Caco-2 (cell line): ENCODE results near the gene TSC22D4. TPM values are rescaled to one million over a fixed set of nuclear protein-coding genes. Genes with fewer than 3 reads are reported as not detected.

Source experiments
- BruUV-seq: library from RNA; stranded (reverse); fragments of 400-500 nt; replicated peaks from 2 replicates; lab custom pipeline; 2021; lab: Mats Ljungman, UMichigan
- CTCF ChIA-PET: fragments of 300-600 bp; sonication (Branson Sonifier 250); formaldehyde crosslinking; loops from one replicate; lab custom pipeline; 2022; ENCODE audit warnings: antibody characterized with exemption; lab: Charles Lee
- POLR2A ChIA-PET: fragments of 300-600 bp; sonication (Branson Sonifier 250); formaldehyde crosslinking; loops from one replicate; lab custom pipeline; 2022; ENCODE audit warnings: antibody characterized with exemption; lab: Charles Lee
- DNase-seq, 2 experiments: peaks; one replicate each; pipeline versions ENCODE4 v3.0.0 to v3.0.0-alpha.2; 2020 to 2022
- H3K27me3 ChIP-seq: replicated peaks from 2 replicates; pipeline ENCODE4 v1.6.0; 2011; ENCODE audit warnings: low read length; ENCODE audit not compliant: control insufficient read depth, insufficient read depth
- H3K36me3 ChIP-seq: 2 replicates; pipeline ENCODE4 v1.5.1; 2011; ENCODE audit warnings: low read length; ENCODE audit not compliant: control insufficient read depth, insufficient read depth
- H3K4me1 ChIP-seq: fragments of 250-450 bp; sonication (Bioruptor Pico); 2 replicates; pipeline ENCODE4 v1.5.1; 2020; ENCODE audit warnings: mild to moderate bottlenecking
- H3K4me3 ChIP-seq: 2 replicates; pipeline ENCODE4 v1.5.1; 2011; ENCODE audit warnings: low read depth, mild to moderate bottlenecking, control low read depth, low read length
- H3K9me3 ChIP-seq: fragments of 250-450 bp; sonication (Bioruptor Pico); 2 replicates; pipeline ENCODE4 v1.5.1; 2020; ENCODE audit warnings: mild to moderate bottlenecking, moderate library complexity
- H3K27ac Mint-ChIP-seq: one replicate; pipeline ENCODE4 v1.8.0; 2022; ENCODE audit warnings: mixed read lengths; ENCODE audit not compliant: unreplicated experiment
- H3K27me3 Mint-ChIP-seq: one replicate; pipeline ENCODE4 v1.8.0; 2022; ENCODE audit warnings: mixed read lengths; ENCODE audit not compliant: insufficient read depth, unreplicated experiment
- H3K36me3 Mint-ChIP-seq: one replicate; pipeline ENCODE4 v1.8.0; 2022; ENCODE audit warnings: mild to moderate bottlenecking, mixed read lengths; ENCODE audit not compliant: insufficient read depth, unreplicated experiment
- H3K4me1 Mint-ChIP-seq: one replicate; pipeline ENCODE4 v1.8.0; 2022; ENCODE audit warnings: low read depth, mixed read lengths; ENCODE audit not compliant: unreplicated experiment
- H3K4me3 Mint-ChIP-seq: one replicate; pipeline ENCODE4 v1.8.0; 2022; ENCODE audit warnings: mild to moderate bottlenecking, moderate library complexity, mixed read lengths; ENCODE audit not compliant: unreplicated experiment
- H3K9me3 Mint-ChIP-seq: one replicate; pipeline ENCODE4 v1.8.0; 2022; ENCODE audit warnings: mixed read lengths; ENCODE audit not compliant: unreplicated experiment
- CTCF ChIP-seq, 2 experiments: fragments of 200-600 bp in 1 of 2; IDR thresholded peaks; 1 replicate in 1 of 2; 2 replicates in 1 of 2; pipeline versions ENCODE4 v1.5.1 to v1.8.0; 2011 to 2022; ENCODE audit warnings: antibody characterized with exemption in 1 of 2, control low read depth in 1 of 2, inconsistent platforms in 1 of 2, low read depth in 1 of 2, low read length in 1 of 2, mild to moderate bottlenecking in 1 of 2, moderate library complexity in 1 of 2; ENCODE audit not compliant: insufficient read depth in 1 of 2, severe bottlenecking in 1 of 2, unreplicated experiment in 1 of 2
- intact Hi-C: fragments of 100-400 bp; cut with micrococcal nuclease; formaldehyde crosslinking; loops from one replicate; pipeline ENCODE4 v1.10.0; 2022; ENCODE audit not compliant: unreplicated experiment
- total RNA-seq: library from RNA; stranded (reverse); gene quantifications from 2 replicates; pipeline ENCODE4 v1.2.3, GENCODE V29; 2022

Gene TSC22D4
- total RNA-seq, 1 experiment from 2014 or later, result 27.2 TPM

- Histone ChIP-seq H3K4me1 (no peaks in the 10 kb centered on the region), H3K9me3 (no peaks in the 10 kb centered on the region), H3K36me3 (no peaks in the 10 kb centered on the region), H3K4me3 (no peak overlapping the region), H3K27me3 (no peaks in the 10 kb centered on the region)
- Mint-ChIP-seq H3K36me3 (peaks cover 5% of the 10 kb centered on the region), H3K4me3 (no peak overlapping the region), H3K4me1 (no peaks in the 10 kb centered on the region), H3K9me3 (no peaks in the 10 kb centered on the region), H3K27me3 (no peaks in the 10 kb centered on the region), H3K27ac (no peak overlapping the region)
- TF ChIP-seq CTCF (IDR thresholded peaks at IDR 0.05; ENCODE audit: insufficient read depth in 1 of 2, low read depth in 1 of 2, low read length in 1 of 2, severe bottlenecking in 1 of 2, unreplicated experiment in 1 of 2), result no peak
- intact Hi-C loops, result no loop called here
- POLR2A ChIA-PET, result no interaction called here
- CTCF ChIA-PET, result interaction anchor here (0.7 kb wide), 1 partner anchor 148 kb away, joined by 3 read pairs; no protein-coding TSS in a partner anchor
- no TSS peak for BruUV-seq
- no peak for DNase-seq
Measured at GRCh38 chr7:100423315-100423714, 55.7 kb downstream of the TSC22D4 start.

GRCh38 chr7:100419660-100420226 is 59.3 kb downstream of the TSC22D4 start:
- no peaks in the 10 kb centered on the region for H3K4me1 Mint-ChIP-seq
- no peak overlapping the region for H3K27ac Mint-ChIP-seq
- H3K36me3 Mint-ChIP-seq, result no peaks in the 10 kb centered on the region
- no peak overlapping the region for H3K4me3 ChIP-seq
- BruUV-seq, result no TSS peak
- intact Hi-C loops, result no loop called here
- H3K4me3 Mint-ChIP-seq, result no peak overlapping the region
- no peaks in the 10 kb centered on the region for H3K27me3 ChIP-seq
- no peaks in the 10 kb centered on the region for H3K36me3 ChIP-seq
- ChIA-PET POLR2A (interaction anchor here (0.5 kb wide), 1 partner anchor 9 kb away, joined by 3 read pairs; the partner anchor contains the start of gene ZCWPW1), CTCF (no interaction called here)
- H3K4me1 ChIP-seq, result no peaks in the 10 kb centered on the region
- H3K9me3 Mint-ChIP-seq, result no peaks in the 10 kb centered on the region
- no peak for TF ChIP-seq CTCF (IDR thresholded peaks at IDR 0.05; ENCODE audit: insufficient read depth in 1 of 2, low read depth in 1 of 2, low read length in 1 of 2, severe bottlenecking in 1 of 2, unreplicated experiment in 1 of 2)
- no peaks in the 10 kb centered on the region for H3K9me3 ChIP-seq
- DNase-seq, result no peak
- H3K27me3 Mint-ChIP-seq, result no peaks in the 10 kb centered on the region

DNA sequence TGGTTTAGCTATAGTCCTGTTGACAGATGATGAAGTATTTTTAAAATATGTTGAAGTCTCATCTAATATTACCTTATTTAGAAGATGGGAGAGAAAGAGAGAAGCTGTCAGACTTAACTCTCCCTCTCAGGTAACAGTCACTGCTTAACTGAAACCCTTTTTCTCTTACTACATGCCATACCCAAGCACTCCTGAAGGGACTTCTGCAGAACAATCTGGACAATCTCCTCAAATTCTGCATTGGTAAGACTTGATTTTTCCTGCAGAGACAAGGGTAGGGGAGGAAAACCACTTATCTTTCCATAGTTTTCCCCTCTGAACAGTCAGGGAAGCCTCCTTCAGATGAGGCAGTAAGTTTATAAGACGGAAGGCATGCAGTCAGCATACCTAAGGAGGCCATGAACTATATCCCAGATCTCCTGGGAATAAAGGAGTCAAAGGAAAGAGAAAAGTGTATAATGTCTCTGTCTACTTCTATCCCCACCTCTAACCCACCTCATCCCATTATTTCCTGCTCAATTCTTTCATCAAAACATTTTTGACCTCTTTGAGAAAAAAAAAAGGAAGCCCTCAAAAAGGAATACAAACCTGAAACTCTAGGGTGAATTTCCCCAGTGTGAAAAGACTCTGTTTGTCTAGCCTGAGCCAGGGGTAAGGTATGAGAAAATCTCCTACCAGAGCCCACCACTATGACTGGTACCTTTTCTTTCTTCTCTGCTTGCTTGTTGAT is 59.9 kb downstream of the TSC22D4 start:
- Histone ChIP-seq H3K4me3 (no peak overlapping the region), H3K9me3 (no peaks in the 10 kb centered on the region), H3K36me3 (no peaks in the 10 kb centered on the region), H3K4me1 (no peaks in the 10 kb centered on the region), H3K27me3 (no peaks in the 10 kb centered on the region)
- H3K4me3 Mint-ChIP-seq, result no peak overlapping the region
- ChIA-PET CTCF (no interaction called here), POLR2A (interaction anchor here (0.5 kb wide), 1 partner anchor 10 kb away, joined by 3 read pairs; the partner anchor contains the start of gene ZCWPW1)
- no peak for TF ChIP-seq CTCF (IDR thresholded peaks at IDR 0.05; ENCODE audit: insufficient read depth in 1 of 2, low read depth in 1 of 2, low read length in 1 of 2, severe bottlenecking in 1 of 2, unreplicated experiment in 1 of 2)
- H3K9me3 Mint-ChIP-seq, result no peaks in the 10 kb centered on the region
- intact Hi-C loops, result no loop called here
- no peak for DNase-seq
- H3K36me3 Mint-ChIP-seq, result no peaks in the 10 kb centered on the region
- H3K27ac Mint-ChIP-seq, result no peak overlapping the region
- no peaks in the 10 kb centered on the region for H3K27me3 Mint-ChIP-seq
- no TSS peak for BruUV-seq
- no peaks in the 10 kb centered on the region for H3K4me1 Mint-ChIP-seq

Other genes starting within 250 kb of the TSC22D4 start
- not detected in 2 replicates for gene SPDYE3, start 171.5 kb downstream of the TSC22D4 start, total RNA-seq
- 53.4 and 58.9 TPM in 2 replicates for gene PILRB, start 121.1 kb downstream of the TSC22D4 start, total RNA-seq
- 0.68 TPM in 1 of 2 replicates, not detected in the other for gene PILRA, start 105.7 kb downstream of the TSC22D4 start, total RNA-seq
- 3.4 and 4.4 TPM in 2 replicates for gene ZCWPW1, start 50.5 kb downstream of the TSC22D4 start, total RNA-seq
- gene MEPCE, start 49.4 kb downstream of the TSC22D4 start, total RNA-seq, result 41.0 and 43.3 TPM in 2 replicates
- 38.3 and 39.5 TPM in 2 replicates for gene PPP1R35, start 42.7 kb downstream of the TSC22D4 start, total RNA-seq
- gene SPACDR, start 15.0 kb downstream of the TSC22D4 start, total RNA-seq, result 0.41 and 0.84 TPM in 2 replicates
- gene NYAP1, start 4.7 kb upstream of the TSC22D4 start, total RNA-seq, result 1.3 and 1.7 TPM in 2 replicates
- gene AGFG2, start 60.0 kb upstream of the TSC22D4 start, total RNA-seq, result 58.5 and 60.7 TPM in 2 replicates
- gene SAP25, start 94.7 kb upstream of the TSC22D4 start, total RNA-seq, result 1.9 and 2.0 TPM in 2 replicates
- 69.5 and 71.4 TPM in 2 replicates for gene LRCH4, start 106.9 kb upstream of the TSC22D4 start, total RNA-seq
- gene FBXO24, start 107.1 kb upstream of the TSC22D4 start, total RNA-seq, result 1.4 and 1.5 TPM in 2 replicates
- 10.4 and 12.9 TPM in 2 replicates for gene PCOLCE, start 123.1 kb upstream of the TSC22D4 start, total RNA-seq
- gene MOSPD3, start 133.3 kb upstream of the TSC22D4 start, total RNA-seq, result 24.6 and 24.7 TPM in 2 replicates
- 8.1 and 9.7 TPM in 2 replicates for gene TFR2, start 162.3 kb upstream of the TSC22D4 start, total RNA-seq
- not detected in 2 replicates for gene ACTL6B, start 177.2 kb upstream of the TSC22D4 start, total RNA-seq
- 200 and 216 TPM in 2 replicates for gene GNB2, start 194.5 kb upstream of the TSC22D4 start, total RNA-seq
- 53.1 and 54.9 TPM in 2 replicates for gene GIGYF1, start 215.0 kb upstream of the TSC22D4 start, total RNA-seq
- 65.7 and 66.9 TPM in 2 replicates for gene POP7, start 226.9 kb upstream of the TSC22D4 start, total RNA-seq
- 0.72 and 1.1 TPM in 2 replicates for gene EPO, start 241.3 kb upstream of the TSC22D4 start, total RNA-seq